Measurements from ENCODE around the gene GCDH.
A peak's percentile ranks its signal among the peaks of the same experiment; 100 is the strongest.

GCDH gene

GRCh38 chr19:12864143-12864542 lies 26.8 kb upstream of the GCDH start:
- Histone ChIP-seq H3K9me3 (ENCODE audit: control insufficient read depth, low read length) (no peaks in the 10 kb centered on the region), H3K36me3 (ENCODE audit: control insufficient read depth, insufficient read depth, low read length) (no peaks in the 10 kb centered on the region), H3K4me1 (ENCODE audit: control insufficient read depth, insufficient read depth, low read length) (no peaks in the 10 kb centered on the region), H3K4me3 (ENCODE audit: insufficient read depth, low read depth, low read length) (no peak overlapping the region), H3K27ac (ENCODE audit: insufficient read depth, low read depth, low read length, poor library complexity, severe bottlenecking) (no peak overlapping the region), H3K27me3 (ENCODE audit: control insufficient read depth, insufficient read depth, low read length, poor library complexity, severe bottlenecking) (no peaks in the 10 kb centered on the region)
- WGBS, 2 experiments, result 90 to 94% methylated on average over 4 of the region's 4 CpGs

- no peaks in the 10 kb centered on the region for H3K9me3 ChIP-seq (ENCODE audit: control insufficient read depth, low read length)
- 90 to 91% methylated on average over 34 of the region's 34 CpGs for WGBS, 2 experiments
- no peaks in the 10 kb centered on the region for H3K36me3 ChIP-seq (ENCODE audit: control insufficient read depth, insufficient read depth, low read length)
- no peak overlapping the region for H3K4me3 ChIP-seq (ENCODE audit: insufficient read depth, low read depth, low read length)
- no peaks in the 10 kb centered on the region for H3K27me3 ChIP-seq (ENCODE audit: control insufficient read depth, insufficient read depth, low read length, poor library complexity, severe bottlenecking)
- H3K27ac ChIP-seq (ENCODE audit: insufficient read depth, low read depth, low read length, poor library complexity, severe bottlenecking), result no peak overlapping the region
- H3K4me1 ChIP-seq (ENCODE audit: control insufficient read depth, insufficient read depth, low read length), result no peaks in the 10 kb centered on the region
These were observed 25.9 kb upstream of the GCDH start for GRCh38 chr19:12864721-12865715.

- Histone ChIP-seq H3K4me3 (ENCODE audit: insufficient read depth, low read depth, low read length) (no peak overlapping the region), H3K27ac (ENCODE audit: insufficient read depth, low read depth, low read length, poor library complexity, severe bottlenecking) (no peak overlapping the region), H3K4me1 (ENCODE audit: control insufficient read depth, insufficient read depth, low read length) (no peaks in the 10 kb centered on the region), H3K9me3 (ENCODE audit: control insufficient read depth, low read length) (no peaks in the 10 kb centered on the region), H3K36me3 (ENCODE audit: control insufficient read depth, insufficient read depth, low read length) (no peaks in the 10 kb centered on the region), H3K27me3 (ENCODE audit: control insufficient read depth, insufficient read depth, low read length, poor library complexity, severe bottlenecking) (no peaks in the 10 kb centered on the region)
- 84% methylated on average over 19 of the region's 19 CpGs for WGBS, 2 experiments
These were observed 25.1 kb upstream of the GCDH start for GRCh38 chr19:12865746-12866415.

GRCh38 chr19:12866416-12867119 lies 24.4 kb upstream of the GCDH start:
- Histone ChIP-seq H3K27me3 (ENCODE audit: control insufficient read depth, insufficient read depth, low read length, poor library complexity, severe bottlenecking) (no peaks in the 10 kb centered on the region), H3K9me3 (ENCODE audit: control insufficient read depth, low read length) (no peaks in the 10 kb centered on the region), H3K36me3 (ENCODE audit: control insufficient read depth, insufficient read depth, low read length) (no peaks in the 10 kb centered on the region), H3K4me1 (ENCODE audit: control insufficient read depth, insufficient read depth, low read length) (no peaks in the 10 kb centered on the region), H3K27ac (ENCODE audit: insufficient read depth, low read depth, low read length, poor library complexity, severe bottlenecking) (no peak overlapping the region), H3K4me3 (ENCODE audit: insufficient read depth, low read depth, low read length) (no peak overlapping the region)
- WGBS, 2 experiments, result 88 to 94% methylated on average over 27 of the region's 29 CpGs

GRCh38 chr19:12867120-12868099 lies 23.6 kb upstream of the GCDH start:
- WGBS, 2 experiments, result 11 to 13% methylated on average over 51 of the region's 51 CpGs
- Histone ChIP-seq H3K27me3 (ENCODE audit: control insufficient read depth, insufficient read depth, low read length, poor library complexity, severe bottlenecking) (no peaks in the 10 kb centered on the region), H3K36me3 (ENCODE audit: control insufficient read depth, insufficient read depth, low read length) (no peaks in the 10 kb centered on the region), H3K27ac (ENCODE audit: insufficient read depth, low read depth, low read length, poor library complexity, severe bottlenecking) (no peak overlapping the region), H3K9me3 (ENCODE audit: control insufficient read depth, low read length) (no peaks in the 10 kb centered on the region), H3K4me1 (ENCODE audit: control insufficient read depth, insufficient read depth, low read length) (no peaks in the 10 kb centered on the region), H3K4me3 (ENCODE audit: insufficient read depth, low read depth, low read length) (peak overlapping the region; percentile 38)

- no peak overlapping the region for H3K27ac ChIP-seq (ENCODE audit: insufficient read depth, low read depth, low read length, poor library complexity, severe bottlenecking)
- H3K4me3 ChIP-seq (ENCODE audit: insufficient read depth, low read depth, low read length), result no peak overlapping the region
- H3K36me3 ChIP-seq (ENCODE audit: control insufficient read depth, insufficient read depth, low read length), result no peaks in the 10 kb centered on the region
- H3K4me1 ChIP-seq (ENCODE audit: control insufficient read depth, insufficient read depth, low read length), result no peaks in the 10 kb centered on the region
- no peaks in the 10 kb centered on the region for H3K27me3 ChIP-seq (ENCODE audit: control insufficient read depth, insufficient read depth, low read length, poor library complexity, severe bottlenecking)
- 94 to 95% methylated on average over 10 of the region's 10 CpGs for WGBS, 2 experiments
- no peaks in the 10 kb centered on the region for H3K9me3 ChIP-seq (ENCODE audit: control insufficient read depth, low read length)
These were observed 22.3 kb upstream of the GCDH start for GRCh38 chr19:12868540-12869112.

GRCh38 chr19:12871681-12872080 lies 19.3 kb upstream of the GCDH start:
- Histone ChIP-seq H3K4me1 (ENCODE audit: control insufficient read depth, insufficient read depth, low read length) (no peaks in the 10 kb centered on the region), H3K36me3 (ENCODE audit: control insufficient read depth, insufficient read depth, low read length) (peaks cover 4% of the 10 kb centered on the region), H3K9me3 (ENCODE audit: control insufficient read depth, low read length) (no peaks in the 10 kb centered on the region), H3K4me3 (ENCODE audit: insufficient read depth, low read depth, low read length) (no peak overlapping the region), H3K27me3 (ENCODE audit: control insufficient read depth, insufficient read depth, low read length, poor library complexity, severe bottlenecking) (no peaks in the 10 kb centered on the region), H3K27ac (ENCODE audit: insufficient read depth, low read depth, low read length, poor library complexity, severe bottlenecking) (no peak overlapping the region)
- WGBS, 2 experiments, result 91 to 96% methylated on average over 3 of the region's 3 CpGs

- H3K9me3 ChIP-seq (ENCODE audit: control insufficient read depth, low read length), result no peaks in the 10 kb centered on the region
- H3K36me3 ChIP-seq (ENCODE audit: control insufficient read depth, insufficient read depth, low read length), result peaks cover 4% of the 10 kb centered on the region
- 95 to 97% methylated on average over 5 of the region's 5 CpGs for WGBS, 2 experiments
- H3K27ac ChIP-seq (ENCODE audit: insufficient read depth, low read depth, low read length, poor library complexity, severe bottlenecking), result no peak overlapping the region
- H3K27me3 ChIP-seq (ENCODE audit: control insufficient read depth, insufficient read depth, low read length, poor library complexity, severe bottlenecking), result no peaks in the 10 kb centered on the region
- no peak overlapping the region for H3K4me3 ChIP-seq (ENCODE audit: insufficient read depth, low read depth, low read length)
- no peaks in the 10 kb centered on the region for H3K4me1 ChIP-seq (ENCODE audit: control insufficient read depth, insufficient read depth, low read length)
These were observed 18.7 kb upstream of the GCDH start for GRCh38 chr19:12872255-12872654.

All from ectodermal cell (in vitro differentiated cells).